SU-DHL-6 (cell line): Measurements from ENCODE around the gene DUSP16.
"Not testable (repeated sequence)": the region's sequence is repeated elsewhere in the genome, so short reads cannot be mapped to it uniquely, and the experiment has no call there.

Experiments
- H2AFZ ChIP-seq: fragments of 200-600 bp; sonication (generic); 2 replicates; pipeline ENCODE4 v1.6.1; 2014; ENCODE audit warnings: low read depth, mild to moderate bottlenecking, moderate library complexity, mixed read lengths, antibody characterized with exemption, low read length; ENCODE audit not compliant: severe bottlenecking
- H3F3A ChIP-seq: fragments of 200-600 bp; shearing (Covaris generic); 2 replicates; pipeline ENCODE4 v1.6.0; 2016; ENCODE audit warnings: antibody characterized with exemption, mild to moderate bottlenecking; ENCODE audit not compliant: insufficient read depth
- H3K27ac ChIP-seq: fragments of 200-600 bp; sonication (generic); 2 replicates; pipeline ENCODE4 v1.5.1; 2016; ENCODE audit warnings: low read depth, mild to moderate bottlenecking, low read length, moderate library complexity, mixed read lengths
- H3K27me3 ChIP-seq: fragments of 200-600 bp; sonication (generic), shearing (Covaris generic); 2 replicates; pipeline ENCODE4 v1.6.0; 2014; ENCODE audit warnings: mild to moderate bottlenecking, low read length
- H3K36me3 ChIP-seq: fragments of 200-600 bp; sonication (generic); 2 replicates; pipeline ENCODE4 v1.6.1; 2014; ENCODE audit warnings: mild to moderate bottlenecking, low read length, mixed read lengths
- H3K4me2 ChIP-seq: fragments of 300-600, 200-600 bp; shearing (Covaris generic), sonication (generic); 2 replicates; pipeline ENCODE4 v1.6.0; 2014; ENCODE audit warnings: low read length, low read depth, mild to moderate bottlenecking; ENCODE audit not compliant: poor library complexity, severe bottlenecking
- H3K4me3 ChIP-seq: fragments of 200-600 bp; sonication (generic); 2 replicates; pipeline ENCODE4 v1.5.1; 2014; ENCODE audit warnings: antibody characterized with exemption, low read length, mild to moderate bottlenecking, mixed read lengths; ENCODE audit not compliant: insufficient read depth, poor library complexity, severe bottlenecking
- H3K79me2 ChIP-seq: fragments of 200-600 bp; sonication (generic); 2 replicates; pipeline ENCODE4 v1.6.1; 2014; ENCODE audit warnings: mild to moderate bottlenecking, low read length, moderate library complexity; ENCODE audit not compliant: insufficient read depth
- H3K9ac ChIP-seq: fragments of 200-600 bp; sonication (generic); 2 replicates; pipeline ENCODE4 v1.7.0; 2014; ENCODE audit warnings: mild to moderate bottlenecking, low read length
- H3K9me2 ChIP-seq: fragments of 200-600 bp; sonication (generic); replicated peaks from 2 replicates; pipeline ENCODE4 v1.6.1; 2014; ENCODE audit warnings: low read length; ENCODE audit not compliant: insufficient read depth
- H3K9me3 ChIP-seq: fragments of 200-600 bp; sonication (generic); 2 replicates; pipeline ENCODE4 v1.6.1; 2014; ENCODE audit warnings: low read length, mixed read lengths; ENCODE audit not compliant: insufficient read depth
- H4K20me1 ChIP-seq: fragments of 200-600 bp; sonication (generic); 2 replicates; pipeline ENCODE4 v1.6.1; 2014; ENCODE audit warnings: low read depth, mild to moderate bottlenecking, antibody characterized with exemption, low read length, moderate library complexity, mixed read lengths
- CTCF ChIP-seq: fragments of 200-600 bp; sonication (generic); IDR thresholded peaks from one replicate; pipeline ENCODE4 v1.5.1; 2017; ENCODE audit warnings: antibody characterized with exemption, mild to moderate bottlenecking, low read length, moderate library complexity; ENCODE audit not compliant: insufficient read depth, poor library complexity, severe bottlenecking
- EZH2phosphoT487 ChIP-seq: fragments of 200-600 bp; sonication (generic), shearing (Covaris generic); conservative IDR thresholded peaks from 2 replicates; pipeline ENCODE4 v1.6.1; 2018; ENCODE audit warnings: mild to moderate bottlenecking, antibody characterized with exemption, low read length, moderate library complexity, mixed read lengths

Gene DUSP16

GRCh38 chr12:12582895-12583303 lies 20.2 kb upstream of the DUSP16 start:
- Histone ChIP-seq H3K27ac (no peak overlapping the region), H3F3A (no peaks in the 10 kb centered on the region), H3K9me2 (no peaks in the 10 kb centered on the region), H4K20me1 (no peaks in the 10 kb centered on the region), H3K27me3 (no peaks in the 10 kb centered on the region), H3K79me2 (no peaks in the 10 kb centered on the region), H3K9ac (no peak overlapping the region), H3K9me3 (no peaks in the 10 kb centered on the region), H3K4me2 (no peak overlapping the region), H3K4me3 (no peak overlapping the region), H2AFZ (no peak overlapping the region), H3K36me3 (no peaks in the 10 kb centered on the region)
- TF ChIP-seq CTCF = no peak

- Histone ChIP-seq H4K20me1 (no peaks in the 10 kb centered on the region), H3K4me2 (no peak overlapping the region), H3K9me3 (no peaks in the 10 kb centered on the region), H3K27ac (no peak overlapping the region), H3K9ac (no peak overlapping the region), H3K79me2 (no peaks in the 10 kb centered on the region), H3K36me3 (no peaks in the 10 kb centered on the region), H2AFZ (no peak overlapping the region), H3F3A (no peaks in the 10 kb centered on the region), H3K27me3 (no peaks in the 10 kb centered on the region), H3K4me3 (no peak overlapping the region), H3K9me2 (no peaks in the 10 kb centered on the region)
- TF ChIP-seq CTCF = no peak
- TF ChIP-seq EZH2phosphoT487 = no peak
These were observed 19.7 kb upstream of the DUSP16 start for GRCh38 chr12:12582193-12582881.

- not testable (repeated sequence) for H3K36me3 ChIP-seq, H3K4me2 ChIP-seq, H3K9me2 ChIP-seq, H3K27me3 ChIP-seq, H3K27ac ChIP-seq, H3K4me3 ChIP-seq, H3K79me2 ChIP-seq, H2AFZ ChIP-seq, H3K9ac ChIP-seq, H4K20me1 ChIP-seq, H3F3A ChIP-seq, H3K9me3 ChIP-seq
These were observed 18.1 kb upstream of the DUSP16 start for GRCh38 chr12:12580716-12581115.

- TF ChIP-seq CTCF (no peak), EZH2phosphoT487 (no peak)
- H3F3A ChIP-seq = no peaks in the 10 kb centered on the region
- H3K9me2 ChIP-seq = no peaks in the 10 kb centered on the region
- H3K79me2 ChIP-seq = no peaks in the 10 kb centered on the region
- no peaks in the 10 kb centered on the region for H3K9me3 ChIP-seq
- H4K20me1 ChIP-seq = no peaks in the 10 kb centered on the region
- no peak overlapping the region for H3K9ac ChIP-seq
- no peaks in the 10 kb centered on the region for H3K36me3 ChIP-seq
- no peak overlapping the region for H2AFZ ChIP-seq
- no peaks in the 10 kb centered on the region for H3K27me3 ChIP-seq
- no peak overlapping the region for H3K4me3 ChIP-seq
- no peak overlapping the region for H3K4me2 ChIP-seq
- no peak overlapping the region for H3K27ac ChIP-seq
These were observed 15.1 kb upstream of the DUSP16 start for GRCh38 chr12:12577786-12578185.
